Tibial nerve (tissue), 4 donors: ENCODE measurements around the gene BPIFB6.

Source experiments
- CTCF ChIP-seq, 5 experiments: fragments of 200-600 bp in 3 of 5; fragments of 450-650 bp in 2 of 5; sonication (generic) in 3 of 5; IDR thresholded peaks; one replicate each; pipeline ENCODE4 v1.5.1; 2016 to 2019; ENCODE audit warnings: antibody characterized with exemption in 5 of 5, mild to moderate bottlenecking in 3 of 5, moderate library complexity in 2 of 5
- EP300 ChIP-seq, 2 donors: sonication (generic); formaldehyde crosslinking; IDR thresholded peaks; one replicate each; pipeline ENCODE4 v1.6.1; 2017; ENCODE audit warnings: antibody characterized with exemption in 2 of 2, mild to moderate bottlenecking in 1 of 2
- POLR2A ChIP-seq, 2 donors: fragments of 450-650 bp; IDR thresholded peaks; one replicate each; pipeline ENCODE4 v1.6.1; 2017; ENCODE audit warnings: antibody characterized with exemption in 2 of 2, mild to moderate bottlenecking in 2 of 2, moderate library complexity in 2 of 2

- TF ChIP-seq CTCF (IDR thresholded peaks at IDR 0.05) (no peak), POLR2A (IDR thresholded peaks at IDR 0.05) (no peak), EP300 (IDR thresholded peaks at IDR 0.05) (no peak)
Observed at GRCh38 chr20:33025318-33025876, 6.1 kb upstream of the BPIFB6 start.
